Stimulated activated CD8-positive, alpha-beta memory T cell treated with anti-CD3 and anti-CD28 coated beads, Interleukin-7, amount 100 ng/mL, for 24 hours (primary cell): Measurements from ENCODE around the gene DGCR8.

Source experiments
- DNase-seq: peaks from one replicate; pipeline ENCODE4 v3.0.0-alpha.2; 2020; ENCODE audit warnings: low read depth

DGCR8 gene

DNA sequence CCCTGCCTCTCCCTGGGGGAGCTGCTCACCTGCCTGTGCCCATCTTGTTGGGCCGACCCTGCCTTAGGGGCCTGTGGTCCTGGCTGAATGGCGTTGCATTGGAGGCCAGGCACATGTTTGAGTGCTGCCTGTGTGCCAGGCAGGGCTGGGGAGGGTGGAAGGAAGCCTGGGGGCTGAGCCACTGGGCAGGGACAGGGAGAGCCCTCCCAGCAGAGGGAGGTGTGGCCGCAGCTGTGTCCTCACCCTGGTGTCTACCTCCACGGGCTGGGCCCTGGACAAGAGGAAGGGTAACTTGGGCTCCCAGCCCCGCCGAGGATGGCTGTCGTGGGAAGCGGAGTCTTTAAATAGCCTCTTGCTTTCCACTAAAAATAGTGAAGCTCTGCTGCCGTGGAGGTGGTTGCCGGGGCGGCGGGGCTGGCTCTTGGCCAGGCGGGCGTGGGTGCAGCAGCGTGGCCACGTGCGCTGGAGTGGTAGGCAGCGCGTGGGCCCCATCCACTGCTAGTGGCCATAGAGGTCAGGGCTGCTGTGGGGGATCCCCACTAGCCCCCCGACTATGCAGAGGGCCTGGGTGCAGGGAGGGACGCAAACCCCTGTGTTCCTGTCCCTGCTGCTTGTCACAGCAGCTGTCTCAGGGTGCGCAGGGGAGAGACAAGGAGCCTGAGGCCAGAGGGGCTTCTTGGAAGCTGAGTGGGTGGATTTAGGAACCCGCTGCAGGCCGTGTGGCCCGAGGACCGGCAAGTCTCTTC lies 57.8 kb downstream of the DGCR8 start:
- no peak for DNase-seq

DNA sequence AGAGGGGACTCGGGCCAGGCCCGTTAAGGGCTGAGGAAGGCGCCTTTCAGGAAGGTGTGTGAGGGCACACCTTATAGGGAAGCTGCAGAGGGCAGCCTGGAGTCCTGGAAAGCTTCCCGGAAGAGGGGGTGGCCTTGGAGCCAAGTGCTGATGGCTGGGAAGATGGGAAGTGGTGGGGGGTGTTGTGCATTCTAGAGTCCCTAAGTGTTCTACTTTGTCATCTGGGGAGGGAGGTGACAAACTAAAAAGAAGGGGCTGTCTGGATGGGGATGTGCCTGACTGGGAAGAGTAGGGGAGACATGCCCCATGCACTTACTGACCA lies 58.3 kb downstream of the DGCR8 start:
- no peak for DNase-seq

DNA sequence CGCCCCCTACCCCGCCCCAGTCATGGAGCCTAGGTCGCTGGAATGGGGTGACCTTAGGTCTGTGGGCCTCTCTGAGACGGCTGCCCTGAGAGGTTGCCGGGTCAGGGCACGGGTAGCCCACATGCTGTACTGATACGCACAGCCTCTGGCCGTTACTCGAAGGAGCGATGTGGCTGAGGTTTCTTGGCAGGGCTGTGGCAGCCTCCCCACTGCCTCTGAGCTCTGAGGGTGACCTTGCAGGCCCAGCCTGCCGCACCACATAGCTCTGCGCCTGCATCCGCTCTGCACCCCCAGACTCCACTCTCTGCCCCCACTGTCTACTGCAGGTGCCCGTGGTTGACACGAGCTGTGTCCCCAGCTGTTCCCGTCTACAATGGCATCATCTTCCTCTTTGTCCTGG lies 58.8 kb downstream of the DGCR8 start:
- DNase-seq: no peak

DNA sequence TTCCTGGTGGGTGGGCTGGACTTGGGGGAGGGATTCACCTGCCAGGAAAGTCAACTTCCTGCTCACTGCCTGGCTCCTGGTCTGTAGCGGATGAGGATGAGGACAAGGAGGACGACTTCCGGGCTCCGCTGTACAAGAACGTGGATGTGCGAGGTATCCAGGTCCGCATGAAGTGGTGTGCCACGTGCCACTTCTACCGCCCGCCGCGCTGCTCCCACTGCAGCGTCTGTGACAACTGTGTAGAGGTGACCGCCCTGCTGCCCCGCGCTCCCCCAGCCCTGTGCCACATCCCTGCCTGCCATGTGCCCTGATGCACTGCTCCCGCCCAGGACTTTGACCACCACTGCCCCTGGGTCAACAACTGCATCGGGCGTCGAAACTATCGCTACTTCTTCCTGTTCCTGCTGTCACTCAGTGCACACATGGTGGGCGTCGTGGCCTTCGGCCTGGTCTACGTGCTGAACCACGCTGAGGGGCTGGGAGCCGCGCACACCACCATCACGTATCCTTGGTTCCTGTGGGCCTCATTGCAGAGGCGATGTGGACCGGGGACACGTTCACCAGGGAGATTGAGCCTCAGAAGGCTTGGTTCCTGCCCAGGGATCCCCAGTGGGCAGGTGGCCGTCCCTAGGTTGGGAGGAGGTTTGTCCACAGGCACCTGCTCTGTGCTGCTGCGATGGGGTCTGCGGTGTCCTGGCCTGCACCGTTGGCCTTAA lies 59.5 kb downstream of the DGCR8 start:
- no peak for DNase-seq

DNA sequence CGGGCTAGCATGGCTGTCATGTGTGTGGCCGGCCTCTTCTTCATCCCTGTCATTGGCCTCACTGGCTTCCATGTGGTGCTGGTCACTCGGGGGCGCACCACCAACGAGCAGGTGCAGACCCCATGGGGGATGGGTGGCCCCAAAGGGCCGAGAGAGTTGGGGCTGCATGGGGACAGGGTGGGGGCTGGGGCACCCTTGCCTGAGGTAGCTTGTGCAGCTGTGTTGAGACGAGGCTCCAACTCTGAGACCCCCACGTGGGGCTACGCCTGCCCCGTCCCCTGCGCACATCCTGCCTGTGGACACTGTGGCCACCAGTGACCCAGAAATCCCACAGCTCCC lies 60.0 kb downstream of the DGCR8 start:
- DNase-seq: no peak

DNA sequence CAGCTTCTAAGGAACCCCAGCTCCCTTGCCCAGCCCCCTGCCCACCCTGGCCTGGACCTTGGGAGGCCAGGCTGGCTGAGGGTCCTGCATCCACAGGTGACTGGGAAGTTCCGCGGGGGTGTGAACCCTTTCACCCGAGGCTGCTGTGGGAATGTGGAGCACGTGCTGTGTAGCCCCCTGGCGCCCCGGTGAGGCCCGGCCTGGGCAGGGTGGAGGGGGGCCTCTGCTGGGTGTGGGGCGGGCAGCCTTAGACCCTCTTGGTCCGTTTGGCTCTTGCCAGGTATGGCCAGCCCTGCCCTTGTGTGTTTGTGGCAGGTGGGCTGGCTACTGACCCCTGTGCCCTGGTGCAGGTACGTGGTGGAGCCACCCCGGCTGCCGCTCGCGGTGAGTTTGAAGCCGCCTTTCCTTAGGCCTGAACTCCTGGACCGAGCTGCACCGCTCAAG lies 60.5 kb downstream of the DGCR8 start:
- DNase-seq: no peak

DNA sequence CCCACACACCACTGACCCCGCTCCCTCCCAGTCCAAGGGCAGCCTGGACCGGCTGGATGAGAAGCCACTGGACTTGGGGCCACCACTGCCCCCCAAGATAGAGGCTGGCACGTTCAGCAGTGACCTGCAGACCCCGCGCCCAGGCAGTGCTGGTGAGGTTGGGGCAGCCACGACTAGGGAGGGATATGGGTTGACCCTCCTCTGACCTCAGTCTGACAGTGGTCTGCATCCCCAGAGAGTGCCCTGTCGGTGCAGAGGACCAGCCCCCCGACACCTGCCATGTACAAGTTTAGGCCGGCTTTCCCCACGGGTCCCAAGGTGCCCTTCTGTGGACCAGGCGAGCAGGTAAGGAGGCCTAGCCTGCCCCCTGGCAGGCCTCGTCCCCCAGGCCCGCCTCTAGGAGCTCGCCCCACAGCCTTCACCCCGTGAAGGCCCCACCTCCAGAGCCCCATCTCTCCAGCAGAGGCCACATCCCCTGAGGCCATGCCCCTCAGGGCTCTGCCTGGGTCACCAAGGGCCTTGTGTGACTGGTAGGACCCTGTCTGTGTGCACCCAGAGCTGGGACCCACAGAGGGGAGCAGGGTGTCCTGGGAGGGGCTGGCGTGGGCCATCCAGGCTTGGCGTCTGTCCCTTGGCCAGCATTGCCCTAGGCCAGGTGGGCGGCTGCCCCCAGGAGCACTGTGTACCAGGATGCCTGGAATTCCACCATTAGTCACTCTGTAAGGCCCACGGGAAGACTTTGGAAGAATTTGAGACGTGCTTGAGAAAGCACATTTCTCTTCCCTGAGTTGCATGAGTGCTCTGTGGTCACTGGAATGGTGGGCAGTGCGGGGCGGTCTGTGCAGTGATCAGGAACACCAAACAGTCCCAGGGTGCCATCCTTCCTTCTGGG lies 61.4 kb downstream of the DGCR8 start:
- DNase-seq: no peak

DNA sequence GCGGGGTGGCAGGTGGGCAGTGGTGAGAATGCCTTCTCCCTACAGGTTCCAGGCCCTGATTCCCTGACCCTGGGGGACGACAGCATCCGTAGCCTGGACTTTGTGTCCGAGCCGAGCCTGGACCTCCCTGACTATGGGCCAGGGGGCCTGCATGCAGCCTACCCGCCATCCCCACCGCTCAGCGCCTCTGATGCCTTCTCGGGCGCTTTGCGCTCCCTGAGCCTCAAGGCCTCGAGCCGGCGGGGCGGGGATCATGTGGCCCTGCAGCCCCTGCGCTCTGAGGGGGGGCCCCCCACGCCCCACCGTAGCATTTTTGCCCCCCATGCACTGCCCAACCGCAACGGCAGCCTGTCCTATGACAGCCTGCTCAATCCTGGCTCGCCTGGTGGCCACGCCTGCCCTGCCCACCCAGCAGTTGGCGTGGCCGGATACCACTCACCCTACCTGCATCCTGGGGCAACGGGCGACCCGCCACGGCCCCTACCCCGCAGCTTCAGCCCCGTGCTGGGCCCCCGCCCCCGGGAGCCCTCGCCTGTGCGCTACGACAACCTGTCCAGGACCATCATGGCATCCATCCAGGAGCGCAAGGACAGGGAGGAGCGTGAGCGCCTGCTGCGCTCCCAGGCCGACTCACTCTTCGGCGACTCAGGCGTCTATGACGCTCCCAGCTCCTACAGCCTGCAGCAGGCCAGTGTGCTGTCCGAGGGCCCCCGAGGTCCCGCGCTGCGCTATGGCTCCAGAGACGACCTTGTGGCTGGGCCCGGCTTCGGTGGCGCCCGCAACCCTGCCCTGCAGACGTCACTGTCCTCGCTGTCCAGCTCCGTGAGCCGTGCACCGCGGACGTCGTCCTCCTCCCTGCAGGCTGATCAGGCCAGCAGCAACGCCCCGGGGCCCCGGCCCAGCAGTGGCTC lies 62.9 kb downstream of the DGCR8 start:
- DNase-seq: no peak

DNA sequence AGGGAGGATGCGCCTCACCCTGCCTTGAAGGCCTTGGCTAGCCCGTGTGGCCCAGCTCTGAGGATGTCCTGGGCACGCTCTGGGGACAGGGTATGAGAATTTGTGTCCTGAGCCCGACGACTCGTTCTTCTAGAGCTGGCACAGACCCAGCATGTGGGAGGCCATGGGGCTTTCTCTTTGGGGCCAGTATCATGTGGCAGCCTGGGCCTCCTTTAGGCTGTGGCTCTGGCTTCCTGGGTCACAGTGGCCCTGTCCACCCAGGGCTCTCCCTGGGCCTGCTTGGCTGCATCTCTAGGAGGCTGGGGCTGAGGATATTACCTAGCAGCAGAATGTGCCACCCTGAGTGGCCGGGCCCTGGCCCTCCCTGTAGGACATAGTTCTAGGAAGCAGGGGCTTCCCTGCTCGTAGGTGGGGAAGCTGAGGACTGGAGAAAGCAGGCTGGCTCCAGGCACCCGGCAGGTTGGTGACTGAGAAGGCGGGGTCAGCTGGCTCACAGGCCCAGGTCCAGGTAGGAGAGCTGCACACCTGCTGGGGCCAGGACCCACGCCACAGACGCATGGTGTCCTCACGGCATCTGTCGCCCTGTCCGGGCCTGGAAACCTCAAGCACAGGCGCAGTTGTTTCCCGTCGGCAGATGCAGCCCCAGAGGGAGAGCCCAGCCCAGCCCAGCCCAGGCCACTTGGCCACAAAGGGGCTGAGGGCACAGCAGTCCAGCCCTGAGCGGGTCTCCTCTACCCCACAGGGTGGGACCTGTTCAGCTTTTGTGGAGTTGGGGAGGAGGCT lies 64.0 kb downstream of the DGCR8 start:
- no peak for DNase-seq

DNA sequence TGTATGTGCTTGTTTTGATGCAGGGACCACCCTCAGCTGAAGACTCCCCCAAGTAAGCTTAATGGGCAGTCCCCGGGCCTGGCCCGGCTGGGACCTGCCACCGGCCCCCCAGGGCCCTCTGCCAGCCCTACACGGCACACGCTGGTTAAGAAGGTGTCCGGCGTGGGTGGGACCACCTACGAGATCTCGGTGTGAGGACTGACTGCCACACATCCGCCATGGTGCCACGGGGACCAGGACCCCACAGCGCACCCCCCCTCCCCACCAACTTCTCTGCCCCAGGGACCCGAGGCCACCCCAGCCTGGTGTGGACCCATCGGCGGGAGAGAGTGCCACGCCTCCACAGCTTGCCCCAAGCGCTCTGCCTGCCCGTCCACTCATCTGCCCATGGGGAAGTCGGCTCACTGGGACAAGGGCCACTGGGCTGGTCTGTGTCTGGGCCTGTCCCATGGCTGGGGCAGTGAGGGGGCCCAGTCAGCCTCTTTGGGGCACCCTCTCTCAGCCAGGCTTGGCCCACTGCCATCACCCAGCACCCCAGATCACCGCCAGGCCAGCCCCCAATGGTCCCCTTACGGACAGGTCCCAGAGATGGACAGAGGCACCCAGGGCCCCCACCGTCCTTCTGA lies 65.3 kb downstream of the DGCR8 start:
- no peak for DNase-seq

DNA sequence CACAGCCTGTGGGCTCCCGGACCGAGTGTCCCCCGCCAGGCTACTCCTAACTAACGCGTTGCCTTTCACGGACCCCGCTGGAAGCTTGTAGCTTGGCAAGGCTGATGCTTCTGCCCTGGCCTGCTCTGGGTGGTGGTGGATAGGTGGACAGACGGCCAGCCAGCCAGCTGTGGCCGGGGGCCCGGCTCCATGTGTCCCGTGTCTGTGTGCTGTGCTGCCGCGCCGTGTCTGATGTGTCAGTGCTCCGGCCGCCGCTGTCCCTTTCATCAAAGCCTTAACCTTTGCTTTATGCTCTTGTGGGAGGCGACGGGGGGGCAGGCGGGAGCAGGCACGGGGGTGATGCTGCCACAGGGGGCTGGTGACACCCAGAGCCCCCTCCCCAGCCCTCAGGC lies 65.8 kb downstream of the DGCR8 start:
- no peak for DNase-seq

DNA sequence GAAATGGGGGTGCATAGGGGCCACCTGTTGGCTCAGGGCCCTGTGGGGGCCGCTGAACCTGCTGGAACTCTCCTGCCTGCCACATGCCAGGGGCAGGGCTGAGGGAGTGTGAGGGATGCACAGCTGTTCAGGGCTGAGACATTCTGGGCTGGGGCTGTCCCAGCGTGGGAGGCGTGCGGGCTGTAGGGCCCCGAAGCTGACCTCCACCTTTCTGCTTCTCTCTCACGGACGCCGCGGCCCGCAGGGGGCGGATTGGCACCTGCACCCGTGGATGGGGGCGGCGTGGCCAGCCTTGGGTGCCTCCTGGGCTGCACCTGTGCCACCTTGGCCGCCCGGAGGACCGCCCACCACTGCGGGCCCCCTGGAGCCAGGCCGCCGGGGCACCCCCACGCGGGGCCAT lies 66.7 kb downstream of the DGCR8 start:
- no peak for DNase-seq

DNA sequence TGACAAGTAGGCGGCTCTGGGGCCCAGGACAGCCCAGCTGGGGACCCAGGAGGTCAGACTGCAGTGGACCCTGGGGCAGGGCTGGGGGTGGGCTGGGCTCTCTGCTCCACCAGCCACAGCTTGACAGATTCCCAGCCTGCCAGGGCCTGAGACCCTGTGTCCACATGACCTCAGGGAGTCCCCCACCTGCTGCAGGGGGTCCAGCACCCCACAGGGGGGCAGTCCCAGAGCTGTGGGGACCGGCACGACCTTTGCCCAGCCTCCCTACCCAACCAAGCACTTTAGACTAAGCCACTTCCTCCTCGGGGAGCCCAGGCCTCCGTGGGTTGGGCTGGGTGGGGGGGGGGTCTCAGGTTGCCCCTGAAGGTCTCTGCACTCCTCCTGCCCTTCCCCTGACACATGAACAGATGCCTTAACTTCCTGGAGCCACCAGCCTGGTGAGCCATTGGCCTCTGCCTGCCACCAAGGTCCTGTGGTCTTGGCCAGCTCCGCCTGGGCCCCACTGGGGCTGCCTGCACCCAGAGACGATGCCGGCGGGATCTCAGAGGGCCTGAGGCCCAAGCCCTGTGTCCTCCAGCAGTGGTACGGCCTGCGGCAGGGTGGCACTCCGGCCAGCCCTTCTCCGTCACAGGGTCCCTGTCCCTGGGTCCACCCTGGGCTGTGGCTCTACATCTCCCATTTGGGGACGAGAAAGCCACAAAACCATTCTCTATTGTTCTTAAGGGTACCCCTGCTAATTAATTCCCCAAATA lies 67.4 kb downstream of the DGCR8 start:
- no peak for DNase-seq

DNA sequence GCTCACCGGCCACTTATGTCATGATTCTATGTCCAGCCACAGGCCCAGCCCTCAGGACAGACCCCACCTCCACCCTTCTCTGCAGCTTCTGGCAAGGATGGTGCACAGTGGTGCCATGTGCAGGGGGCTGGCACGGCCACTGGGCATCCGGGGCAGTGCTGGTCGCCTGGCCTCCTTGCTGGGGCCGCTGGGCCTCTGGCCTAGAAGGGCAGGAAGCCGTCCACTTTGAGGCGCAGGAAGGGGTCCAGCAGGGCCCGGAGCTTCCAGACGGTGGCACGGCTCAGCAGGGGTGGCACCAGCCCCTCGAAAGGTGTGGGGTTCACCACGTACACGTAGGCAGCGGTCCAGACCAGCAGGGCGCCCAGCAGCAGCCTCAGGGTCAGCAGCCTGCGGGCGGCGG lies 68.4 kb downstream of the DGCR8 start:
- no peak for DNase-seq

DNA sequence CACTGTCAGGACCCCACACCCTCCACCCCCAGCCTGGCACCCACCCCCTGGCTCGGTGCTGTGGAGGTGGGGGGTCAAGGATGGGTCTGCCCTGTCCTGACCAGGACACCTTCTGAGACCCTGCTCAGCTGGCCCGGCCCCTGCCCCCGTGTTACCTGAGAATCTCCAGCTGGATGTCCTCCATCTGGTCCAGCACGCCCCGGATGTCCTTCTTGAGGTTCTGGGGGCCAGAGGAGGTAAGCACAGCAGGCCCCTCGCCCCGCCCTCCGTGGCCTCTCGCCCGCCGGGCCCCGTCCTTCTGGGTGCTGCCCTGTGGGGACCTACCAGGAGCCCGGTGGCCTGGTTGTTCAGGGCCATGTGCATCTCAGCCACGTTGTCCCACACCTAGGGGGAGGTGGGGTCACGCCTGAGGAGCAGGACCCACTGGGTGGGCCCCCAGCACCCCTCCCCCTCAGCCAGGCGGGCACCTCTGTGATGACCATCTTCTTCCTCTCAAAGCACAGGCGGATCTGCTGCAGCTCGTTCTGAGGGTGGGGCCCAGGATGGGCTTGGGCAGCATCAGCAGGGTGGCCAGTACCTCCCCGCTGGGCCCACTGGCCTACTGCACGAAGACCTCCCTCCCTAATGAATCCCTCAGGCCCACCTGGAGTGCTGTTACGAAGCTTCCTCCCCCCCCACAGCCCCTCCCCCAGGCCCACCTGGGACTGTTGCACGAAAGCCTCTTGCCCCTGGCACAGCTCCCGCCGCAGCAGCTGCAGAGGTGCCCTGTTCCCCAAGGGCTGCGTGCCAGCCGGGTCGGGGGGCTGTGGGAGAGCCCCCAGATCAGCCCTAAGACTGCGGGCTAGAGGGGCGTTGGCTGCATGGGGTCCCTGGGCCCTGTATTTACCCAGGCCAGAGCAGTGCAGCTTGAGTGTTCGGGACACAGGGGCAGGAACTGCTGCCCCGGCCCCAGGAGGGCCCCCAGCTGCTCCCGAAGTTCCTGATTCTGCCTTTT lies 69.5 kb downstream of the DGCR8 start:
- no peak for DNase-seq

DNA sequence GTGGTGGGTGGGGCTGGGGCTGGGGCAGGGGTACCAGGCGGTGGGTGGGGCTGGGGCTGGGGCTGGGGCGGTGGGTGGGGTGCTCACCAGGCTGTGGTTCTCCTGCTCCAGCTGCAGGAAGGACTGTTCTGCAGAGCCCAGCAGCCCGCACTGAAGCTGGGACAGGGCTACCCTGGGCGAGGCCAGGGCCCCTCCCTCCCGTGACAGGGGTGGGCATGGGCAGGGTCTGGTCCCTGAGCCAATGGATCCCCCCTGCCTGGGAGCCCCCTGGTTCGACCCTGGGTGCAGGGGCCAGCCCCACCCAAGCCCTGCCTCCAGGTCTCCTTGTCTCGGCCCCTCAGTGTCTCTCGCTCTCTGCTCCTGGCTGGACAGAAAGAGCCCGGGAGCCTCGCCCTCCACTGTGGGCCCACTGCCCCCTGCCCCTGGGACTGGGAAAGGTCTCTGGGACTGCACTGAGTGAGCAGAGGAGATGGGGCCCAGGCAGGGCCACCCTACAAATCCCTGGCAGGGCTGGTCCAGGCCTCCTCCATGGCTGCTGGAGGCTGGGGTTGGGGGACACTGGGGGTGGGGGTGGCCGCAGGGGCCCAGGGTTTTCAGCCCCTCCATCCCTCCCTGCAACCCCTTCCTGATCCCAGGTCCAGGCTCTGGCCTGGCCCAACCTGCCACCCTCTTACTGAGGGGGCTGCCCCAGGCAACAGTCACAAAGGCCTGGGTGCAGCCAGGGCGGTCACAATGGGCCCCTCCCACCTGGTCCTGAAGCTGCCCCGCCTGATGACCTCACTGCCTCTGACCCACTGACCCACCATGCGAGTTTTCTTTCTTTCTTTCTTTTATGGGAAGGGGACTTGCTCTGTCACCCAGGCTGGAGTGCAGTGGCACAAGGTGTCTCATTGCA lies 70.6 kb downstream of the DGCR8 start, which contains the start of gene CCDC188:
CCDC188 (minus strand) TSS at position 675 of the 895 bp plus-strand sequence; CDS start at position 606, 69 bp downstream.
- no peak for DNase-seq

DNA sequence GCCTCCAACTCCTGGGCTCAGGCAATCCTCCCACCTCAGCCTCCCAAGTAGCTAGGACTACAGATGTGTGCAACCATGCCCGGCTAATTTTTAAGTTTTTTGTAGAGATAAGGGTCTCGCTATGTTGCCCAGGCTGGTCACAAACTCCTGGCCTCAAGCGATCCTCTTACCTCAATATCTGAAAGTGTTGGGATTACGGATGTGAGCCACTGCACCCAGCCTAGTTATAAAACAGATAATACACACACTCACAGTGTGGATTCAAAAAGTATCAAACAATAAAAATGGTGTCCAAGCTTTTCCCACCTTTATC lies 71.2 kb downstream of the DGCR8 start:
- no peak for DNase-seq

DNA sequence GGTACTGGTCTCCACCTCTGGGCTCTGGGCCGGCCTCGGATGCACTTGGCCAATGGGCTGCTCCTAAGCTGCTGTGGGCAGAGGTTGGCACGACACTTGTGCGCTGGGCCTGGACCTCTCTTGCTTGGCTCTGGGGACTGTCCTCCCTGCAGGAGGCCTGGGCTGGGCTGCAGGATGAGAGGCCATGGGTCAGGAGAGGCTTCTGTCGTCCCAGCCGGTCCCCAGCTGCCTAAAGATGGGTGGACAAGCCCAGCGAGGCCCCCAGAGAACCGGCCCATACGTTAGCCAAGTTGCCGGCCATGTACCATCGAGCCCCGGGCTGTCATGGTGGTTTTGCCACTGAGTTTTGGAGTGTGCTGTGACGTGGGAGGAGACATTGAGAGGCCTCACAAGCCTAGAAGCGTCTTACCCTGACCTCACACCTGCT lies 72.4 kb downstream of the DGCR8 start:
- DNase-seq: no peak
